Neutrophil (primary cell): ENCODE measurements around the gene CLMP.

Experiments used
- H3K27ac ChIP-seq: fragments of 200-600 bp; sonication (generic); 2 replicates; pipeline ENCODE4 v1.5.1; 2016; ENCODE audit warnings: mild to moderate bottlenecking, moderate library complexity
- H3K27me3 ChIP-seq: fragments of 200-600 bp; sonication (generic); 2 replicates; pipeline ENCODE4 v1.6.0; 2016; ENCODE audit warnings: mild to moderate bottlenecking
- H3K36me3 ChIP-seq: fragments of 200-600 bp; sonication (generic); 2 replicates; pipeline ENCODE4 v1.5.1; 2017
- H3K4me1 ChIP-seq, 2 experiments: fragments of 200-600 bp in 1 of 2; sonication (generic) in 1 of 2; 1 replicate in 1 of 2; 2 replicates in 1 of 2; pipeline versions ENCODE4 v1.5.1 to v1.6.1; 2013 to 2016; ENCODE audit warnings: low read depth in 1 of 2, low read length in 1 of 2, mild to moderate bottlenecking in 1 of 2, moderate library complexity in 1 of 2; ENCODE audit not compliant: control insufficient read depth in 1 of 2, insufficient read depth in 1 of 2
- H3K4me3 ChIP-seq, 2 experiments: fragments of 200-600 bp in 1 of 2; sonication (generic) in 1 of 2; 1 replicate in 1 of 2; 2 replicates in 1 of 2; pipeline ENCODE4 v1.5.1; 2013 to 2016; ENCODE audit warnings: low read depth in 1 of 2, low read length in 1 of 2, mild to moderate bottlenecking in 1 of 2, moderate library complexity in 1 of 2
- H3K9me3 ChIP-seq: fragments of 200-600 bp; sonication (generic); 2 replicates; pipeline ENCODE4 v1.5.1; 2016
- TF ChIP-seq, protein P1 (sequence below): fragments of 200-600 bp; sonication (generic); IDR thresholded peaks from 2 replicates; pipeline ENCODE4 v1.5.1; 2016; ENCODE audit warnings: antibody characterized with exemption

The CLMP gene

DNA sequence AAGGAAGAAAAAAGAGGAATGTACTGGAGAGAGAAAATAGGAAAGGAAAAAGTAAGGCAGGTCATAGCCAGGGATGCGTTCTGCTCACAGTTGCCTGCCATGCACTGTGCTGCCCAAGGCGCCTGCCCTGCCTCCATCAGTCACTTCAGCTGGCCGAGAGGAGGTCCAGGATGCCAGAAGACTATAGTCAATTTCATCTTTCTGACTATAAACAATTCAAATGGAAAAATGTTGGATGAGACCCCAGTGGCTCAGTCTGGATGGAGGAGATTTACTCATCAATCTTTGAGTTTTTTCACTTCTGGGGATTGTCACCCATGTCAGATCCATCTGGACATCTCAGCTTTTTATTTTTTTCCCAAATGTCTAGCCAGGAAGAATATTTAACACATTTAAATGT, 36.7 kb upstream of the CLMP start:
- Histone ChIP-seq H3K4me3 (no peak overlapping the region), H3K4me1 (no peaks in the 10 kb centered on the region), H3K9me3 (no peaks in the 10 kb centered on the region), H3K36me3 (no peaks in the 10 kb centered on the region), H3K27me3 (no peaks in the 10 kb centered on the region), H3K27ac (no peak overlapping the region)
- TF ChIP-seq, protein P1, sequence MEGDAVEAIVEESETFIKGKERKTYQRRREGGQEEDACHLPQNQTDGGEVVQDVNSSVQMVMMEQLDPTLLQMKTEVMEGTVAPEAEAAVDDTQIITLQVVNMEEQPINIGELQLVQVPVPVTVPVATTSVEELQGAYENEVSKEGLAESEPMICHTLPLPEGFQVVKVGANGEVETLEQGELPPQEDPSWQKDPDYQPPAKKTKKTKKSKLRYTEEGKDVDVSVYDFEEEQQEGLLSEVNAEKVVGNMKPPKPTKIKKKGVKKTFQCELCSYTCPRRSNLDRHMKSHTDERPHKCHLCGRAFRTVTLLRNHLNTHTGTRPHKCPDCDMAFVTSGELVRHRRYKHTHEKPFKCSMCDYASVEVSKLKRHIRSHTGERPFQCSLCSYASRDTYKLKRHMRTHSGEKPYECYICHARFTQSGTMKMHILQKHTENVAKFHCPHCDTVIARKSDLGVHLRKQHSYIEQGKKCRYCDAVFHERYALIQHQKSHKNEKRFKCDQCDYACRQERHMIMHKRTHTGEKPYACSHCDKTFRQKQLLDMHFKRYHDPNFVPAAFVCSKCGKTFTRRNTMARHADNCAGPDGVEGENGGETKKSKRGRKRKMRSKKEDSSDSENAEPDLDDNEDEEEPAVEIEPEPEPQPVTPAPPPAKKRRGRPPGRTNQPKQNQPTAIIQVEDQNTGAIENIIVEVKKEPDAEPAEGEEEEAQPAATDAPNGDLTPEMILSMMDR, result no peak

DNA sequence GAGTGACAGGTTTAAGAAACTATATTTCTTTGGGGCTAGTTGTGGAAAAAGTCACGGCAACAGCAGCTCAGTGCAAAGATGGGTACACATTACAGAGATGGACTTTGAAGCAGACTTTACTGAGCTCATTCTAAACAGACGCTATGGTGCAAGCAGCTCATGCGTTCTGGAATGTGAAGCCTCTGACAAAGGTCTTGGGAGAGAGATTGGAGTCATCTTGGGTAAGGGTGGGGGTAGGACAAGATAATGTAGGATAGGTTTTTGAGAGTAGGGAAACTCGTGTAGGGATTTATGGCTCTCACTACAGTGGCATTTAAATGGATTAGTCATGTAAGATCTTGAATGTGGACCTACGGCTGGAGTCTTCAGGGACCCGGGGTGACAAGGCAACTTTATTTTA, 36.2 kb upstream of the CLMP start:
- H3K4me3 ChIP-seq, result no peak overlapping the region
- no peaks in the 10 kb centered on the region for H3K4me1 ChIP-seq
- TF ChIP-seq, protein P1, result no peak

DNA sequence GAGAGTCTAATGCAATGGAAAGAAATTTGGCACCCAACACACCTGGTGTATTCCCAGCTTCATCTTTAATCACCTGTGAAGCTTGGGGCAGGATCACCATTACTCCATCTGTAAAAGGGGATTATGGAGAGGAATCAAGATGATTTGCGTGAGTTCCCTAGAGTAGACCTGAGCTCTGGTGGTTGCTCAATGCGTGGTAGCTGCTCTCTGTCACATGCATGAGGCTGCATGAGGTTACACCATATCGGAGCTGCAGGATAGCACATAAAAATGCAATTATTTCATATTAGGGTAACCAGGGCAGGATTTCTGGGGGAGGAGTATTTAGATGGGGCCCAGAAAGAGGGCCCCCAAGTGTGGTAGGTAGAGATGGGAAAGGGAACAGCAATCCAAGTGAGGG, 35.3 kb upstream of the CLMP start:
- no peaks in the 10 kb centered on the region for H3K4me1 ChIP-seq
- H3K4me3 ChIP-seq, result no peak overlapping the region
- no peaks in the 10 kb centered on the region for H3K27me3 ChIP-seq
- H3K36me3 ChIP-seq, result no peaks in the 10 kb centered on the region
- TF ChIP-seq, protein P1, result no peak
- no peak overlapping the region for H3K27ac ChIP-seq
- no peaks in the 10 kb centered on the region for H3K9me3 ChIP-seq

More for the DNA sequence above, 36.2 kb upstream of the CLMP start:
- H3K27ac ChIP-seq, result no peak overlapping the region
- no peaks in the 10 kb centered on the region for H3K27me3 ChIP-seq
- H3K9me3 ChIP-seq, result no peaks in the 10 kb centered on the region
- H3K36me3 ChIP-seq, result no peaks in the 10 kb centered on the region

DNA sequence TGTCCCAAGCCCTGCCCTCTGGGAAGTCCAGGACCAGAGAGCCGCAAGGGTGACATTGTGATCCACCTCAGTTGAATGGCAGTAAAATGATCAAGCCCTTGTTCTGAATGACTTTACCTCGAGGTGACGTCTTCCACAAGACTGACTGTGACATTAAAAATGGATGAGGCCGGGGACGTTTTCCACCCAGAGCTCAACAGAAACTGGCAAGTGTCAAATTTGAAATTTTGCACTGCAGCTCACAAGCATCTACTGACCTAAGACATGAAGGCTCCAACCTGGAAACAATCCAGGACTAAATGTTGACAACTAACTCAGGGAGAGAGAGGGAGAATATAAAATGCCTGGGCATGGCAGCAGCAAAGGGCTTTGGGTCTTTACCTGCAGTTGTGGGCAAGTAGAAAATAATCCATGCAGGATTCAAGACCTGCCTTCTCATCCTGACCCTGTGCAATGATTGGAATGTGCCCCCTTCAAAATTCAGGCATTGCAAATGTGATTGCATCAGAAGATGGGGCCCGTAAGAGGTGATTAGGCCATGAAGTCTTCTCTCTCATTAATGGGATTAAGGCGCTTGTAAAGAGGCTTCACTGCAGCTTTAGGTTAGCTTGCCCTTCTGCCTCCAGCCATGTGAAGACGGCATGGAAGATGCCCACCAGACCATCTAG, 33.6 kb upstream of the CLMP start:
- no peaks in the 10 kb centered on the region for H3K9me3 ChIP-seq
- H3K36me3 ChIP-seq, result no peaks in the 10 kb centered on the region
- H3K27me3 ChIP-seq, result no peaks in the 10 kb centered on the region
- no peak overlapping the region for H3K27ac ChIP-seq
- no peak overlapping the region for H3K4me3 ChIP-seq
- no peaks in the 10 kb centered on the region for H3K4me1 ChIP-seq
- TF ChIP-seq, protein P1, result no peak

DNA sequence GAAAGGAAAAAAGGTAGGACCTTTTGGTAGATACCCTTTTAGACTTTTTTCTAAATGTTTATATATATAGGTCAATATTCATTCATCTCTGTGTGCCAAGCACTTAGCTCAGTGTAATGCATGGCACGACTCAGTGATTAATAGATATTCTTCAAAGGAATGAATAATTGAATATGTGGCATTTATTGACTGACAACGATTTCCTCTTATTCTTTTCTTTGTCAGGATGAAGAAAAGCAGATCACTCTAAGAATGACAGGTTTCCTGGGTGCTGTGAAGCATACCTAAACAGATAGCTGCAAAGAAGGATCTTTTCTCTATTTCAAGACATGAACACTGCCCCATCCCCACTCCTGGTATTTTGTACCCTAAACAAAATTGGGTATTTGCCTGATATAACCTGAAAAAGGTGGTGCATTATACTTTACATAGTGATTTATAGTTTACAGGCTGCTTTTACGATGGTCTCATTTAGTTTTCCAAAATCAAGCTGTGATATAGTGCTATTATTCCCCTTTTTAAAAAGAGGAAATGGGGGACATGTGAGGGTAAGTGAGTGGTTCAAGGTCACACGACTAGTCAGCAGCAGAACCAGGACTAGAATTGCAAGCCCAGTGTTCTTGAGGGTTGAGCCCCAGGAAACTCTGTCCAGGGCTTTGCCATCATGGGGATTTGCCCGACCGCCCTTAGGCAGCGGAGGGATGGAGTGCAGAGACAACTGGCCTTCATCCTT, 32.9 kb upstream of the CLMP start:
- no peaks in the 10 kb centered on the region for H3K9me3 ChIP-seq
- no peaks in the 10 kb centered on the region for H3K36me3 ChIP-seq
- no peak overlapping the region for H3K4me3 ChIP-seq
- H3K27ac ChIP-seq, result no peak overlapping the region
- TF ChIP-seq, protein P1, result no peak
- H3K4me1 ChIP-seq, result no peaks in the 10 kb centered on the region
- H3K27me3 ChIP-seq, result no peaks in the 10 kb centered on the region
